Lower leg skin (tissue), 4 donors: ENCODE results near the gene DDX42. TPM values are rescaled to one million over a fixed set of nuclear protein-coding genes. Genes with fewer than 3 reads are reported as not detected.

Experiments
- DNase-seq, 2 donors: peaks; one replicate each; pipeline ENCODE4 v3.0.0-alpha.2; 2019; ENCODE audit warnings: low spot score in 2 of 2
- H3K4me3 ChIP-seq: fragments of 200-600 bp; sonication (generic); 2 replicates; pipeline ENCODE4 v1.5.1; 2017; ENCODE audit warnings: mild to moderate bottlenecking, low read depth; ENCODE audit not compliant: poor library complexity, severe bottlenecking
- POLR2A ChIP-seq, 2 donors: fragments of 450-650 bp; IDR thresholded peaks; one replicate each; pipeline ENCODE4 v1.6.1; 2016 to 2017; ENCODE audit warnings: antibody characterized with exemption in 2 of 2, mild to moderate bottlenecking in 1 of 2, moderate library complexity in 1 of 2
- WGBS, 2 donors: methylation state at CpG; one replicate each; pipeline ENCODE4 v1.1.5; 2018; 5-methylcytosine and 5-hydroxymethylcytosine counted together
- intact Hi-C: fragments of 100-400 bp; cut with DNase I; formaldehyde crosslinking; loops from one replicate; pipeline ENCODE4 v1.15.0; 2023; ENCODE audit warnings: low total_unique reads
- total RNA-seq, 4 donors: library from RNA; depleted of rRNA; stranded (reverse); fragments of >200 nt; gene quantifications; one replicate each; pipeline ENCODE4 v1.1.0, GENCODE V29; 2016
- TF ChIP-seq, protein P1 (sequence below), 3 donors: fragments of 450-650 bp; IDR thresholded peaks; one replicate each; pipeline ENCODE4 v1.5.1; 2016; ENCODE audit warnings: antibody characterized with exemption in 3 of 3, mild to moderate bottlenecking in 3 of 3, moderate library complexity in 2 of 3

Gene DDX42
- total RNA-seq, 4 donors from 2014 or later = 59.1 to 87.4 (median 64.0) TPM

DNA sequence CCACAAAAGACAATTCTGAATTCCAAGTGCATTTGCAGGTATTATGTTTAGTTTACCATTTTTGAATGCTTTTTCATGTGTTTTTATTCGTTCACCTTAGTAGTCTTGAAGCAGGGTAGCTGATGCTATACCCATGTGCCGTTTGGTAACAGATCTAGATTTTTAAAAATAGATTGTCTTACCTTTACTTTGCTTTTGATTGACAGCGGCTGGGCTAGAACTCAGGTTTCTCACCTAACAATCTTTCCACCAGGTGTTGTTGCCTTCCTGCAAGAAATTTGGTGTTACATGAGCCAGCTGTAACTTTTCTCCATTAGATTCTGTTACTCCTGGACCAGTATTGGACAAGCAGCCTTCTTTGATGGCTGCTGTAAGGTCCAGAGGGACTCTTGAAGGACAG, 55.0 kb downstream of the DDX42 start:
- H3K4me3 ChIP-seq = no peak overlapping the region
- 91 to 92% methylated on average over 3 of the region's 3 CpGs for WGBS, 2 donors
- TF ChIP-seq, protein P1, sequence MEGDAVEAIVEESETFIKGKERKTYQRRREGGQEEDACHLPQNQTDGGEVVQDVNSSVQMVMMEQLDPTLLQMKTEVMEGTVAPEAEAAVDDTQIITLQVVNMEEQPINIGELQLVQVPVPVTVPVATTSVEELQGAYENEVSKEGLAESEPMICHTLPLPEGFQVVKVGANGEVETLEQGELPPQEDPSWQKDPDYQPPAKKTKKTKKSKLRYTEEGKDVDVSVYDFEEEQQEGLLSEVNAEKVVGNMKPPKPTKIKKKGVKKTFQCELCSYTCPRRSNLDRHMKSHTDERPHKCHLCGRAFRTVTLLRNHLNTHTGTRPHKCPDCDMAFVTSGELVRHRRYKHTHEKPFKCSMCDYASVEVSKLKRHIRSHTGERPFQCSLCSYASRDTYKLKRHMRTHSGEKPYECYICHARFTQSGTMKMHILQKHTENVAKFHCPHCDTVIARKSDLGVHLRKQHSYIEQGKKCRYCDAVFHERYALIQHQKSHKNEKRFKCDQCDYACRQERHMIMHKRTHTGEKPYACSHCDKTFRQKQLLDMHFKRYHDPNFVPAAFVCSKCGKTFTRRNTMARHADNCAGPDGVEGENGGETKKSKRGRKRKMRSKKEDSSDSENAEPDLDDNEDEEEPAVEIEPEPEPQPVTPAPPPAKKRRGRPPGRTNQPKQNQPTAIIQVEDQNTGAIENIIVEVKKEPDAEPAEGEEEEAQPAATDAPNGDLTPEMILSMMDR (IDR thresholded peaks at IDR 0.05) = no peak
- no peak for TF ChIP-seq POLR2A (IDR thresholded peaks at IDR 0.05)
- no peak for DNase-seq
- intact Hi-C loops = no loop called here

GRCh38 chr17:63830278-63830677, 56.3 kb downstream of the DDX42 start:
- intact Hi-C loops = no loop called here
- DNase-seq = no peak
- WGBS, 2 donors = 82 to 91% methylated on average over 5 of the region's 5 CpGs
- TF ChIP-seq, protein P1 (IDR thresholded peaks at IDR 0.05) = no peak
- no peak for TF ChIP-seq POLR2A (IDR thresholded peaks at IDR 0.05)
- no peak overlapping the region for H3K4me3 ChIP-seq

GRCh38 chr17:63830904-63831491, 57.0 kb downstream of the DDX42 start:
- WGBS, 2 donors = 72 to 74% methylated on average over 15 of the region's 15 CpGs
- no peak for DNase-seq
- intact Hi-C loops = no loop called here
- no peak for TF ChIP-seq POLR2A (IDR thresholded peaks at IDR 0.05)
- TF ChIP-seq, protein P1 (IDR thresholded peaks at IDR 0.05) = no peak
- H3K4me3 ChIP-seq = no peak overlapping the region

GRCh38 chr17:63831505-63831904, 57.5 kb downstream of the DDX42 start:
- TF ChIP-seq POLR2A (IDR thresholded peaks at IDR 0.05) = no peak
- TF ChIP-seq, protein P1 (IDR thresholded peaks at IDR 0.05) = no peak
- DNase-seq = no peak
- no peak overlapping the region for H3K4me3 ChIP-seq
- intact Hi-C loops = no loop called here
- WGBS, 2 donors = 54 to 79% methylated on average over 8 of the region's 8 CpGs

DNA sequence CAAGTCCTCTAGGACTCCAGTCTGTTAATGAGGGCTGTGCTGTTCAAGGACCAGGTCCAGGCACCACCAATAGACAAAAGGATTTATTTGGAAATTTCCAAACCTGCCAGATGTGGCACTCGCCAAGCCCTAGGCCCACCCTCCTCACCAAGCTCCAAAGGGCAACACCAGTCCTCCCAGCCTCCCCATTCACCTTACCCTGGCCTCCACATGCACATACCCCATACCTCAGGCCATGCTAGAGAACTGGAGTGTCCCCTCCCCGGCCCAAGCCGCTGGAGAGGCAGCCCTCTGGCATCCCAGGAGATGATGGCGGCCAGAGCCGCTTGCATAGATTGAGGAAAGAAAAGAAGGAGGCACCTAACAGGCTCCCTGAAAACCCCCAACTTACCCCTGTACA, 58.0 kb downstream of the DDX42 start:
- no peak for TF ChIP-seq POLR2A (IDR thresholded peaks at IDR 0.05)
- TF ChIP-seq, protein P1 (IDR thresholded peaks at IDR 0.05) = no peak
- intact Hi-C loops = no loop called here
- WGBS, 2 donors = 70 to 75% methylated on average over 5 of the region's 5 CpGs
- no peak for DNase-seq
- H3K4me3 ChIP-seq = no peak overlapping the region

DNA sequence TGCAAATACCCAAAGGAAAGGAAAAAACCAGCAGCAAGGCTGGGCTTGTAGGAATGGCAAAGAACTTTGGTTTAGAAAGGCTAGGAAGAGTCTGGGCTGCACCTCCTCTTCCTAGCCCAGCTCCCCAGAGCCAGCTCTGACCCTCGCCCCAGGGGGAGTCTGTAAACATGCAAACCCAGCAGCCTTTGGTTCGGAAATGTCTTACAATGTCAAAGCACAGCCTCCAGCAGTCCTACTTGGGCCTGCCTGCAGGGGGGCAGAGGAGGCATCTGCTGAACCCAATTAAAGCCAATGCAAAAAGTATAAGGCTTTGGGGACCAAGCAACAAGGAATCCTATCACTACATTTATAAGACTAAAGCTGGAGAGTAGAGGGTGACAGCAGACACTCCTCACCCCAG, 58.5 kb downstream of the DDX42 start:
- intact Hi-C loops = no loop called here
- WGBS, 2 donors = 63 to 71% methylated on average over 2 of the region's 2 CpGs
- no peak for TF ChIP-seq POLR2A (IDR thresholded peaks at IDR 0.05)
- TF ChIP-seq, protein P1 (IDR thresholded peaks at IDR 0.05) = no peak
- H3K4me3 ChIP-seq = no peak overlapping the region
- no peak for DNase-seq
